ENCODE measurements around the gene ABI3.
A peak's percentile ranks its signal among the peaks of the same experiment; 100 is the strongest.
"Not testable (repeated sequence)": the region's sequence is repeated elsewhere in the genome, so short reads cannot be mapped to it uniquely, and the experiment has no call there.

Gene ABI3, protein sequence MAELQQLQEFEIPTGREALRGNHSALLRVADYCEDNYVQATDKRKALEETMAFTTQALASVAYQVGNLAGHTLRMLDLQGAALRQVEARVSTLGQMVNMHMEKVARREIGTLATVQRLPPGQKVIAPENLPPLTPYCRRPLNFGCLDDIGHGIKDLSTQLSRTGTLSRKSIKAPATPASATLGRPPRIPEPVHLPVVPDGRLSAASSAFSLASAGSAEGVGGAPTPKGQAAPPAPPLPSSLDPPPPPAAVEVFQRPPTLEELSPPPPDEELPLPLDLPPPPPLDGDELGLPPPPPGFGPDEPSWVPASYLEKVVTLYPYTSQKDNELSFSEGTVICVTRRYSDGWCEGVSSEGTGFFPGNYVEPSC

DNA sequence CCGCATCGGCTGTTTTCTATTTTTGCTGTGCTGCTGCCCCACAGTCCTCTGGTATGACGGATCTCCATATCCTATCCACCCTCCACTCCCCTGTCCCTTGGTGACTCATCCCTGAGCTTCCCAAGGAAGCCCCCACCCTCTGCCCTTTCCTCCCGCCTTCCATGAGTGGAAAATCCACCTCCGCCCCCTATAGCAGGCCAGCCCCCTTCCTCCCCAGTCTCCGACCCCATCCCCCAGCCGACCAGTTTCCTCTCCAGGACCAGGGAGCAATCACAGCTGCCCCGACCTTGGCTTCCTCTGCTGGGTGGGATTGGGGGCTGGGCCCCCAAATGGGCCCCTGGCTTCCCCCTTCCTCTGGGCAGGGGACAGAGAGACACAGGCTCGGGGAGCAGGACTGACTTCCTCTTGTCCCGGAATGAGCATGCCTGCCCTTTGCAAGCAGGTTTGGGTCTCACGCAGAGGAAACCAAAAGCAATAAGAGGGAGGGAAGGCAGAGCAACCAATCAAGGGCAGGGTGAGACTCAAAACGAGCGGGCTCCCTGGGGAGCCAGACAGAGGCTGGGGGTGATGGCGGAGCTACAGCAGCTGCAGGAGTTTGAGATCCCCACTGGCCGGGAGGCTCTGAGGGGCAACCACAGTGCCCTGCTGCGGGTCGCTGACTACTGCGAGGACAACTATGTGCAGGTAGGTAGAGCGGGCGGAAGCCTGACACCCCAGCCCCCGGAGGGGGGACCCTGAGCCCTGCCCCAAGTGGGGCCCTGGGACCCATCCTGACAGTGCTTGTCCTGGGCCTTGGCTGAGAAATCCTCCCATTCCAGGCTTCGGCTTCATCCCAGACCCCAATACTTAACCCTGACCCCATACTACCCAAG, at the start of gene ABI3, which contains the start of gene GNGT2:
ABI3 (plus strand) TSS at position 550 of the 872 bp plus-strand sequence; CDS start at position 568, 18 bp downstream.
GNGT2 (minus strand) TSS at position 417 of the 872 bp plus-strand sequence. CDS start 3,152 bp downstream, outside the sequence.
- DNase-seq: peak; percentile 75

DNA sequence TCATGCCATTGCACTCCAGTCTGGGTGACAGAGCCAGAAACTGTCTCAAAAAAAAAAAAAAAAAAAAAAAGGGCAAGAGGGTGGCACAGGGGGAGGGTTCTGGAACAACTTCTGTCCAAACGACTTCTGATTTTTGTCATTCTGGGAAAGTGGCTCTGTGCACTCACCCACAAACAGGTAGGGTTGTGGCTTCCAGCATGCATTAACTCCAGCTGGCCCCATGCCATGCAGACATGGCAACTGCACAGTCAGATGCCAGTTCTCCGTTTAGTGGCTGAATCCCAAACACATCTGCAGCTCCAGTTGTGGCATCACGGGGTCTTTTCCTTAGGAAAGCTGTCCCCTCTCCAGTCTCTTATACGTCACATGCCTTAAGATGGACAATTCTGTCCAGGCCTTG, 47.6 kb upstream of the ABI3 start:
- no peak for DNase-seq

DNA sequence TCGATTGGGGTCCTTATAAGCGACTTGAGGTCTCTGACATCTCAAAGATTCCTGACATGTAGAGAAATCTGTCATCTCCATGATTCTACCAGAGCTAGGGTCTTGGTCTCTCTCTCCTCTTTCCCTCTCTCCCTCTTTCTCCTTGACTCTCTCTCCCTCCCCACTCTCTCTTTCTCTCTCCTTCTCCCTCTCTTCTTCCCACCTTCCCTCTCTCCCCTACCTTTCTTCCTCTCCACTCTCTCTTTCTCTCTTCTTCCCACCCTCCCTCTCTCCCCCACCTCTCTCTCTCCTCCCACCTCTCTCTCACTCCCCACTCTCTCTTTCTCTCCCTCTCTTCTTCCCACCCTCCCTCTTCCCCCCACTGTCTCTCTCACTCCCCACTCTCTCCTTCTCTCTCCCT, 45.4 kb upstream of the ABI3 start:
- DNase-seq: no peak

DNA sequence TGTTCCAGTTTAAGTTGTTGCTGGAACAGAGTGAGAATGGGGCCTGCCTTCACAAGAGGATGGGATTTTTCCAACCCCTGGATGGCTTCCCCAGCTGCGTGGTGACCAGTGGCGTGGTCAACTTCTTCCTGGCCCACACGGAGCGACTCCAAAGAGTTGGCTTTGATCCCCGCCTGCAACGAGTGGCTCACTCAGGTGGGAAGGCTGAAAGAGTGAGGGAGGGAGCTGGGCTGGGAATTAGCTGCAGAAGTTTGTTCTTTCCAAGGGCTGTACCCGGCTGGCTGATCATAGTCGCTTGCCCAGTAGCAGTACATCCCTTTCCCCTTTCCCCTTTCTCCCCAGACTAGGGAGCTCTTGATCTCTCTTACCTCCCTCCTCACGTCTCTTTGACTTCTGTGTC, 41.8 kb upstream of the ABI3 start:
- DNase-seq: no peak

DNA sequence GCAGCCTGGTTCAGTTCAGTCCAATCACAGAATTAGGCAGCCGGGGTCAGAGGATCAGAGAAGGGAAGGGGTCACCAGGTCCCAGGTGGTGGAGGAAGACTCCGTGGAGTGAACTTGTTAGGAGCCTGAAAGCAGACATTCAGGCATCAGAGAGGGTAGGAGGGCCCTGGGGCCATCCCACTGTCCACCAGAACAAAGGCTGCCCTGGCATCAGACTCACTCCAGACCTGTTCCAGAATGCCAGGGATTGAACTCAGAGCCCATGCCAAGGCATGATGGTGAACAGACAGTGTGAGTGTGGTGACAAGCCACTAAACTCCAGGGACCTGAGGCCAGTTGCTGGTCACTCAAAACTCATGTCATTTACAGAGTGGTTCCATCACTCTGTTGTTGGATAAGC, 40.3 kb upstream of the ABI3 start:
- DNase-seq: no peak

DNA sequence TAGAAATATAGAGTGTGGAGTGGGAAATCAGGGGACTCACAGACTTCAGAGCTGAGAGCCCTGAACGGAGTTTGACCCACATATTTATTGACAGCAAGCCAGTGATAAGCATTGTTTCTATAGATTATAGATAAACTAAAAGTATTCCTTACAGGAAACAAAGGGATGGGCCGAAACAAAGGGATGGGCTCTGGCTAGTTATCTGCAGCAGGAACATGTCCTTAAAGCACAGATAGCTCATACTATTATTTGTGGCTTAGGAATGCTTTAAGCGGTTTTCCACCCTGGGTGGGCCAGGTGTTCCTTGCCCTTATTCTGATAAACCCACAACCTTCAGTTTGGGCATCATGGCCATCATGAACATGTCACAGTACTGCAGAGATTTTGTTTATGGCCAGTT, 39.8 kb upstream of the ABI3 start:
- not testable (repeated sequence) for DNase-seq

DNA sequence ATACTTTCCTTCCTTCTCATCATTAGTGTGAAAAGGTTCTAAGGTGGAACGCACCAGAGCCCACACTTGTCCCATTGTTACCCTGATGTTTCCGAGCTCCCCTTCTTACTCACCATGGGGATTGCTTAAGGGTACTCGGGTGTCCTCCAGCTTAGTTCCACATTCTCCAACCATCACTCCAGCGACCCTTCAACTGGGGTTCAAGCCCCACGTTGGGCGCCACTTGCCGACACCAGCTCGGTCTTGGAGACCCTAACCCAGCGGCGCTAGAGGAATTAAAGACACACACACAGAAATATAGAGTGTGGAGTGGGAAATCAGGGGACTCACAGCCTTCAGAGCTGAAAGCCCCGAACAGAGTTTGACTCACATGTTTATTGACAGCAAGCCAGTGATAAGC, 34.5 kb upstream of the ABI3 start:
- DNase-seq: not testable (repeated sequence)

DNA sequence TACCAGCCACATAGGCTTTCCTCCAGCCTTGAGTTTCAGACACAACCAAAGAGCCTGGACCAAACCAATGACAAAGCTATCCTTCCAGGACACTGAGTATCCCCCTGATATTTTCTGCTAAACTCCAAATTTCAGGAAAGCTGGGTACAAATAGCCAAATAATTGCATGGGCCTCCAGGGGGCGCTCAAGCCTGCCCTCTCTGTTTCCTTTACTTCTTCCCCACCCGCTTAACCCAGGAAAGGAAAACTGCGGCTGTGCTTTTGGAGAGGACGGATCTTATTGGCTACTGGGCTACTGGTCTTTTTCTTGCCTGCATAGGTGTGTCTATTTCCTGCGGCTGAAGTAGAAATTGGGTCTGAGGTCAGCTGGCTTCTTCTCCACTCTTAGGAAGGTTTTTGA, 30.2 kb upstream of the ABI3 start:
- peak; percentile 82 for DNase-seq

DNA sequence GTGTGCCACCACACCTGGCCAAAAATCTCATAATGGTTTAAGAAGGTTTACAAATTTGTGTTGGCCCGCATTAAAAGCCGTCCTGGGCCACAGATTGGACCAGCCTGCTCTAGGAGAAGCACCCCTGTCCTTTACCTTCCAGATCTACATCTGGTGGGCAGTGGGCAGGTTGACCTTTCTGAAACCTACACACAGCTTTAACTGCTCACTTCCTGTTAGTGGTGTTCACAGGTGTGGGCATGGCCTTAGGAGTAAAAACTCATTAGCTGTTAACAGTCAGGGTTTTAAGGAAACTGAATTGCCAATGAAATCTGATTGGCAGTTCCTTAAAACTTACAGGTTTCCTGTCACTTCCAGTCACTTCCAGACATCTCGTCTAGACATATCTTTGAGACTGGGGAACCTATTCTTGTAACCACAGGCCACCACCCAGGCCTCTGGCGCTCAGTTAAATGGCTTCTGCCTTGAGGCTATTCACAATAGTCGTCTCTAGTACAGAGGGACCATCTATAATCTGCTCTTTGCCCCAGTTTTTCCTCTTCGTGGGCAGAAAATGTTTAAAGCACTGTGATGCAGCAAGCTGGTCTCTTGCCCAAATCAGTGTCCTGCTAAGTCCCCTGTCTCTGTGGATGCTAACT, 29.4 kb upstream of the ABI3 start:
- no peak for DNase-seq

DNA sequence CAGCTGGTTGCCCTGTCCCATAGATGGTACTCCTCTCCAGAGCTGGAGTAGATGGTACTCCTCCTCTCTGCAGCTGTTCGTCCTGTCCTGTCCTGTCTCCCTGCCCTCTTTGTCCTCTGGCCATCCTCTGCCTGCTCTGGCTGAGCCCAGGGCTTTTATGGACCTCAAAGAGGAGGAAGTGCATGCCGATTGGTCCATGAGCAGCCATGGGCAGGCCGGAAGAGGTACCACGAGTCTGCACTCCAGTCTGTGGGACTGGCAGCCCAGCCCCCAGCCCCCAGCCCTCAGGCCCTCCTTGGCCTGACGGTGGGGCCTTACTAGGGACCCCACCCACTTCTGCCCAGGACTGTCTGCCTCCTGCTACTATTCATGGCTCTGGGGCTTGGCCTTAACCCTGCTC, 27.2 kb upstream of the ABI3 start:
- no peak for DNase-seq

DNA sequence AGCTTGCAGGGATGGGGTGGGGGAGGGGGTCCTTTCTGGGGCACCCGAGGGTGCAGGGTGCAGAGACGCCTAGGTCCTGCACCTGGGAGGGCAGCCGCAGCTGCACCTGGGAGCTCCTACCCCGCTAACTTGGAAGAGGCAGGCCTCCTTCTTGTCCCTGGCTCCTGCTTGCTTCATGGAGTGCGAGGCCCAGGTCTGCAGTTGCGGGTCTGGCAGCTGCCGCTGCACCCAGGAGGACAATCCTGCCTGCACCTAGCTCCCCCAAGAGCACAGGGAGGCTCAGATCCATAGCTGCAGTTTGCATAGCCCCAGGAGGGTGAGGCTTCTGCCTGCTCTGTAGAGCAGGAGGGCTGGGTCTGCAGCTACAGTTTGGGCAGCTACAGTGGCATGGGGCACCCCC, 26.7 kb upstream of the ABI3 start:
- DNase-seq: no peak

DNA sequence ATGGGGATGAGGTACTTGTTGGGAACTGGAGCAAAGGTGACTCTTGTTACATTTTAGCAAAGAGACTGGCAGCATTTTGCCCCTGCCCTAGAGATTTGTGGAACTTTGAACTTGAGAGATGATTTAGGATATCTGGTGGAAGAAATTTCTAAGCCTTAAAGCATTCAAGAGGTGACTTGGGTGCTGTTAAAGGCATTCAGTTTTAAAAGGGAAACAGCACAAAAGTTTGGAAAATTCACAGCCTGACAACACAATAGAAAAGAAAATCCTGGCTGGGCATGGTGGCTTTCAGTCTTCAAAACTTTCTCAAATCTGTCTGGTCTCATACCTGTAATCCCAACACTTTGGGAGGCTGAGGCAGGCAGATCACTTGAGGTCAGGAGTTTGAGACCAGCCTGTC, 26.0 kb upstream of the ABI3 start:
- not testable (repeated sequence) for DNase-seq

DNA sequence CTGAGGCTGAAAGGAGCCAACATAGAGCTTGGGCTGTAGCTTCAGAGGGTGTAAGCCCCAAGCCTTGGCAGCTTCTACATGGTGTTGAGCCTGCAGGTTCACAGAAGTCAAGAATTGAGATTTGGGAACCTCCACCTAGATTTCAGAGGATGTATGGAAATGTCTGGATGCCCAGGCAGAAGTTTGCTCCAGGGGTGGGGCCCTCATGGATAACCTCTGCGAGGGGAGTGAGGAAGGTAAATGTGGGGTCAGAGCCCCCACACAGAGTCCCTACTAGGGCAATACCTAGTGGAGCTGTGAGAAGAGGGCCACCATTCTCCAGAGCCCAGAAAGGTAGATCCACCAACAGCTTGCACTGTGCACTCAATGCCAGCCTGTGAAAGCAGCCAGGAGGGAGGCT, 25.1 kb upstream of the ABI3 start:
- DNase-seq: not testable (repeated sequence)

DNA sequence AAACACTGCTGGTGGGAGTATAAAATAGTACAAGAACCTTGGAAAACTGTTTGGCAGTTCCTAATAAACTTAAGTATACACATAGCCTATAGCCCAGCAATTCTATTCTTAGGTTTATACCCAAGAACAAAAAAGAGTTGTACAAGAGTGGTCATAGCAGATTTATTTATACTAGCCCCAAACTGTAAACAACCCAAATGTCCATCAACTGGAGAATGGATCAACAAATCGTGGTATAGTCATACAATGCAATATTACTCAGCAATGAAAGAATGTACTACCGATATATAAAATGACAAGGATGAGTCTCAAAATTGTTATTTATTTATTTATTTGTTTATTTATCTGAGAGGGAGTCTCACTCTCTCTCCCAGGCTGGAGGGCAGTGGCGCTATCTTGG, 23.2 kb upstream of the ABI3 start:
- DNase-seq: no peak

DNA sequence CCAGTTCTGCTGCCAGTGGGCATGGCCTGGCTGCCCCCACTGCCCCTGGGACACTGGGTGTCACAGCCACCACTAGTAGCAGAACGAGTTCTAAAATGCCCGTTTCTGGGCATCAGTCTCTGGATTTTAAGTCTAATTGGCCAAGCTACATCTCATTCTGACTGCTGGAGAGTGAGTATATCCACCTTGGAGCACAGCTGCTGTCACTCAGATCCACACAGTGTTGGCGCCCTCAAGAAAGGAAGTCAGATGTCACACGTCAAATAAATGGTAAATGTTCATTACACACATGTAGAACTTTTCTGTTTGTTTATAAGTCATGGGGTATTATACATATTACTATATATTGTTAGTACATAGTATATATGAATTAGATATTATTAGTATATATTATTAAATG, 19.6 kb upstream of the ABI3 start:
- no peak for DNase-seq

DNA sequence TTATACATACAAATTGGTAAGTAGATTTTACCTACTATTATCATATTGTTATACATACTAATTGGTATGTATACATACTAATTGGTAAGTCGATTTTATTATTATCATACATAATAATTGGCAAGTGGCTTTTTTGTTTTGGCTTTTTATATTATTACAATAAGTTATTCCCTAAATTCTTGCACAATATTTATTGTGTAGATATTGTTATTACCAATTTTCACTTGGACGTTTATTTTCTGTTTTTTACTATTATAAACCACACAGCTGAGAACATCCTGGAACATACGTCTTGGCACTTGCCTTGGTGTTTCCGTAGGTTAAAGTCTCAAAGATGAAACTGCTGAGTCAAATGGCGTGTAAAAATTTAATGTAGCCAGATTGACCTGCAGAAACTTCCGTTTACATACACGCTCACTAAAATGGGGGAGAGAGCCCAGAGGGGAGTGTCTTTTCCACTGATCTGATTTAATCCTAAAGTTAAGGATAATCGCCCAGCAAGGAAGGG, 19.0 kb upstream of the ABI3 start:
- peak; percentile 34 for DNase-seq

DNA sequence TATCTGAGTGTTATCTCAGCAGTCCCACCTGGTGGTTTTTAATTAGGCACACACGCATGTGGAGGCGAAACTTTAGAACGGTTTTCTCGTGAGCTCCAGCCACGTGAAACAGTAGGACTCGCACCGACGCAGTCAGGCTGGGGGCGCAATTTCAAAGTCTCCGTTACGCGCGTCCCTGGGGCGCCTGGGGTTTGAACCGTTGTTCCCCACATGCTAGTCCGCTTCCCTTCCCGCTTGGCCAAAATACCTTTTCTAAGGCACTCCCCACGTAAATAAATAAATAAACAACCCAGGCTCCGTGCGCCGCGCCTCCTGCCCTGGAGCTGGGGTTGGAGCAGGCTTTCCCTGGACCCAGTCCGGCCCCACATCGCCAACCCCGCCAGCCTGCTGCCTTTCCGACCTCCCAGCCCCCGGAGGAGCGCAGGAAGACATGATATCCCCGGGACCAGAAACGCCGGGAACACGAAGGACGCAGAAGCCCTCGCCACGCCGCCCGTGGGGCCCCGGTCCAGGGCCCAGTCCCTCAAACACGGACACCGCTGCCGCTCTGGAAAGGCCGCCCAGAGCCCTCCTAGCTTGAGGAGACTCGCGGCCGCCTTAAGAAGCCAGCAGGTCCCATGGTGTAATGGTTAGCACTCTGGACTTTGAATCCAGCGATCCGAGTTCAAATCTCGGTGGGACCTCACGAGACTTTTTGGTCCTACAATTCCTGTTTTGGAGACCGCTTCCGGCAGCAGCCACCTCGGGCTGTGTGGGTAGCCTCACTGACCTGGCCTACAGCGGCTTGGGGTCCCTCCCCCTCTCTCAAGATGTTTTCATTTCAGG, 18.4 kb upstream of the ABI3 start:
- peak; percentile 98 for DNase-seq

DNA sequence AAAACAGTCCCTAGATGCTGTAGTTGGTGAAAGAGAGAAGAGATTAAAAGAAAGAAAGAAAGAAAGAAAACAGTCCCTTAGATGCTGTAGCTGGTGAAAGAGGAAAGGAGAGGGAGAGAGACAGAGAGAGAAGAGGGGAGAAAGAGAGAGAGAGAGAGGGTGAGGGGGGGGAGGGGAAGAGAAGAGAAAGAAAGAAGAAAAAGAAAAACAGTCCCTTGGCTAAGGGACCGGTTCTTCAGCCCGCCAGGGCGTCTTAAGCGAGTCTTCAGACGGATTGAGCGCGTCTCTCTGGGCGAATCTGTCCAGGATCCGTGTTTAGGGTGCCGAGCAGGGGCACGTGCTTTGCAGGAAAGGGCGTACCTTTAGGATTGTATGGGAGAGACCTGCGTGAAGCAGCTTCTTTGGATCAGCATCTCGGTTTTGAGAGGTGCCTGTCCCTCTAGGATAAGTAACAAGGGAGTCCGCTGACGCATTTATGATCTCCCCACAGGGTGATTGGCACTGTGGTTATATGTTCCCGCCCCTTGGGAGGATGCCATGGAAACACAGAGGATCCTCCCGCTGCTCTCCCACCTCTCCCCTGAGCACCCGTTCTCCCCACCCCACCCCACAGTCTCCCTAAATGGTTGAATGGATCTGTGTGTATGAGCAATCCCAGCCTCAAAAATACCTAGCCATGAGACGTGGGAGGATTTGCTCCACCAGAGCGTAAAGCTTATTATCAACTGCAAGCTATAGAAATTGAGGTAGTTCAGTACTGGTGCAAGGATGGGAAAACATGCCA, 16.8 kb upstream of the ABI3 start:
- DNase-seq: no peak

DNA sequence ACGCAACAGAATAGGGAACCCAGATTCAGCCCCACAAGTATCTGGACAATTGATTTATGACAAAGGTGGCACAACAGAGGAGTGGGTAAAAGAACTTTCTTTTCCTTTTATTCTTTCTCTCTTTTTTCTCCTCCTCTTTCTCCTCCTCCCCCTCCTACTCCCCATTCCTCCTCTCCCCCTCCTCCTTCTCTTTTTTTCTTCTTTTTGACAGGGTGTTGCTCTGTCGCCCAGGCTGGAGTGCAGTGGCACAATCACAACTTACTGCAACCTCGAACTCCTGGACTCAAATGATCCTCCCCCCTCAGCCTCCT, 16.3 kb upstream of the ABI3 start:
- DNase-seq: no peak

DNA sequence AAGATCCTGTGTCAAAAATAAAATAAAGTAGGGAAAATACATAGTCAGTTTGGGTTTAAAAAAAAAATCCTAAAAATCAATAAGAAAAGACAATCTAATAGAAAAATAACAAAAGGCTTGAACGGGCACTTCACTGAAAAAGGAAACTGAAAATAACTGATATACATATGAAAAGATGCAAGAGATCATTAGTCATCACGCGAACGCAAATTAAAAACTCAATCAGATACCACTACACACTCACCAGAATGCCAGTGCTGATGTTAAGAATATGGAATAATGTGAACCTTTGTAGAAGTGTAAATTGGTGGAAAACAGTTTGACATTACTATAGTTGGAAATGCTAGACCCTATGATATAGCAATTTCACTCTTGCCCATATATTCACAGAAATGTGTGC, 14.8 kb upstream of the ABI3 start:
- DNase-seq: no peak

DNA sequence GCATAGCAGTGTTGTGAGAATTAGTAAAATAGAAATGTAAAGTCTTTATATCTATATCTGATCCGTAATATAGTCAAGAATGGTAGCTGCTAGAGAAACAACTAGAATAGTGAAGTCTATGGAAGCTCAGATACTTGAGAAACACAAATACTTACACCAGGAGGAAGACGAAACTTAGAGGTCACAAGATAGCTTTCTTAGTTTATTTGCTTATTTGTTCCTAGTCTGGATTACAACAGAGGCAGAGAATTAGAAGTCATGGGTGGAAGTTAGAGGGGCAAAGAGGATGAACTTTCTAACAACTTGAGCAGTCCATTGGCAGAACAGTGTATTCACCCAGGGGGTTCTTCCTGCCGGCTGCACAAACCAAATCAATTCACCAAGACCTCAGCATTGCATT, 14.0 kb upstream of the ABI3 start:
- no peak for DNase-seq
